Hepatocyte (in vitro differentiated cells): ENCODE measurements around the gene RAB22A. TPM values are rescaled to one million over a fixed set of nuclear protein-coding genes. Genes with fewer than 3 reads are reported as not detected.

Experiments
- DNase-seq: peaks from one replicate; pipeline ENCODE4 v3.0.0-alpha.2; 2016; ENCODE audit warnings: low spot score
- H2AFZ ChIP-seq: fragments of 200-600 bp; sonication (generic); 2 replicates; pipeline ENCODE4 v1.6.0; 2016; ENCODE audit warnings: antibody characterized with exemption, mild to moderate bottlenecking
- H3K27ac ChIP-seq: fragments of 200-600 bp; sonication (generic); 2 replicates; pipeline ENCODE4 v1.5.1; 2016; ENCODE audit warnings: mild to moderate bottlenecking
- H3K27me3 ChIP-seq: fragments of 200-600 bp; sonication (generic); 2 replicates; pipeline ENCODE4 v1.6.1; 2016
- H3K36me3 ChIP-seq: fragments of 200-600 bp; sonication (generic); replicated peaks from 2 replicates; pipeline ENCODE4 v1.5.1; 2016; ENCODE audit warnings: low read depth; ENCODE audit not compliant: insufficient read depth
- H3K4me1 ChIP-seq: fragments of 200-600 bp; sonication (generic); 2 replicates; pipeline ENCODE4 v1.5.1; 2016; ENCODE audit warnings: mild to moderate bottlenecking, moderate library complexity; ENCODE audit not compliant: insufficient read depth
- H3K4me2 ChIP-seq: fragments of 200-600 bp; sonication (generic); 2 replicates; pipeline ENCODE4 v1.6.0; 2016
- H3K4me3 ChIP-seq: fragments of 200-600 bp; sonication (generic); 2 replicates; pipeline ENCODE4 v1.5.1; 2016; ENCODE audit warnings: mild to moderate bottlenecking
- H3K79me2 ChIP-seq: fragments of 200-600 bp; sonication (generic); 2 replicates; pipeline ENCODE4 v1.6.0; 2017; ENCODE audit warnings: mild to moderate bottlenecking
- H3K9me2 ChIP-seq: fragments of 200-600 bp; sonication (generic); replicated peaks from 2 replicates; pipeline ENCODE4 v1.6.0; 2017; ENCODE audit warnings: mild to moderate bottlenecking; ENCODE audit not compliant: insufficient read depth
- H3K9me3 ChIP-seq: fragments of 200-600 bp; sonication (generic); 2 replicates; pipeline ENCODE4 v1.5.1; 2016; ENCODE audit warnings: low read depth, mild to moderate bottlenecking
- H4K20me1 ChIP-seq: fragments of 200-600 bp; sonication (generic); 2 replicates; pipeline ENCODE4 v1.6.0; 2016; ENCODE audit warnings: mild to moderate bottlenecking; ENCODE audit not compliant: insufficient read depth, poor library complexity, severe bottlenecking
- EZH2 ChIP-seq: fragments of 200-600 bp; sonication (generic); IDR thresholded peaks from 2 replicates; pipeline ENCODE4 v1.6.1; 2016; ENCODE audit warnings: antibody characterized with exemption, mild to moderate bottlenecking, borderline replicate concordance
- EZH2phosphoT487 ChIP-seq: fragments of 200-600 bp; sonication (generic); IDR thresholded peaks from one replicate; pipeline ENCODE4 v1.6.1; 2018; ENCODE audit warnings: antibody characterized with exemption, mild to moderate bottlenecking, low read depth, moderate library complexity; ENCODE audit not compliant: unreplicated experiment, severe bottlenecking
- WGBS: methylation state at CpG from one replicate; pipeline ENCODE4 v1.1.6; 2016; ENCODE audit warnings: low lambda C conversion rate; ENCODE audit errors: missing lambda C conversion rate; 5-methylcytosine and 5-hydroxymethylcytosine counted together
- polyA plus RNA-seq: library from polyadenylated mRNA; unstranded; fragments of >200 nt; fragmentation: Nextera tagmentation; extraction: Ambion mirVana; gene quantifications from 2 replicates; pipeline ENCODE4 v1.2.1, GENCODE V29; 2016
- total RNA-seq: library from RNA; depleted of rRNA; stranded (reverse); fragments of >200 nt; gene quantifications from 2 replicates; pipeline ENCODE4 v1.2.3, GENCODE V29; 2014
- TF ChIP-seq, protein P1 (sequence below): fragments of 200-600 bp; sonication (generic); IDR thresholded peaks from 2 replicates; pipeline ENCODE4 v1.5.1; 2016; ENCODE audit warnings: antibody characterized with exemption, mild to moderate bottlenecking; ENCODE audit not compliant: poor library complexity

RAB22A gene
- total and polyA plus RNA-seq, 2 experiments from 2014 or later = 18.4 to 26.9 TPM

DNA sequence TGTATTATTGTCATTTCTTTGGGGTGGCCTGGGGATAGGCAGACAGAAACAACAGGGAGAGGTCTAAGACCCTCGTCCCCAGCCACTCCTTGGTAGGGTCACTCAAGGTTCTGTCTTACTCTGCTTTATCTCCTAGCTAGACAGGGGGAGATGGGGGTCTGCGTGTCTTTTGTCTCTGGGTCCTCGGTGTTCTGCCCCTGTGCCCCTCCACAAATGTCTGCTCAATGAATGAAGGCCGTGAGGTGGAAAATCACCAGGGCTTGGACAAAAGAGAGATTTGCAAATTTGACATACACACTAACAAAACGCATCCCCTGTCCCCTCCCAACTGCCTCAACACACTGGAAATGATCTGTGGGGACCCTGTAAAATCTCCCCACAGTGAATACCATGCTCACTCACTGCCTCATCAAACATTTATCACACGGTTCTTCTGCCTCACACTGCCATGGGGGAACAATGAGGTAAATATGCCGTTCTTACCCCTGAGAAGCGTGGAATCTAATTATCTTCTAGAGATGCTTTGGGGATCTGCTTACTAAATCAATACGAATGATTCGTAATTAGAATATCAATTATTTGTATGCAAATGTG, 66.3 kb downstream of the RAB22A start:
- 79% methylated on average over 10 of the region's 10 CpGs for WGBS
- no peaks in the 10 kb centered on the region for H3K79me2 ChIP-seq
- H3K4me3 ChIP-seq = no peak overlapping the region
- H3K27me3 ChIP-seq = no peaks in the 10 kb centered on the region
- TF ChIP-seq EZH2 (no peak), EZH2phosphoT487 (no peak)
- H3K9me2 ChIP-seq = no peaks in the 10 kb centered on the region
- no peaks in the 10 kb centered on the region for H3K9me3 ChIP-seq
- no peak for DNase-seq
- H3K36me3 ChIP-seq = no peaks in the 10 kb centered on the region
- H3K27ac ChIP-seq = no peak overlapping the region
- H2AFZ ChIP-seq = no peak overlapping the region
- H4K20me1 ChIP-seq = no peaks in the 10 kb centered on the region
- H3K4me2 ChIP-seq = no peak overlapping the region
- no peaks in the 10 kb centered on the region for H3K4me1 ChIP-seq

DNA sequence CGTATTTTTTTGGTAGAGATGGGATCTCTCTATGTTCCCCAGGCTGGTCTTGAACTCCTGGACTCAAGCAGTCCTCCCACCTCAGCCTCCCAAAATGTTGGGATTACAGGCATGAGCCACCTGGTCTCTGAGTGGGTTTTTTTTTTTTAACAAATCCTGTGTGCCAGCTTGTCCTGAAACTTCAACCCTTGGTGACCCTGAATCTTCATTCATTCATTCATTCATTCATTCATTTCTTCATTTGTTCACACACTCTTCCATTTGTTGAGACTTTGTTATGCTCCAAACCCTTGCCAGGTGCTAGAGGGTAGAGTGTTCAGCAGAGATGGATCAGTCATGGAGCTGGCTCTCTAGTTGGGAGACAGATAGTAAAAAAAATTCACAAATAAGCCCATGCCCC, 67.5 kb downstream of the RAB22A start:
- Histone ChIP-seq H4K20me1 (no peaks in the 10 kb centered on the region), H2AFZ (no peak overlapping the region), H3K4me1 (no peaks in the 10 kb centered on the region), H3K79me2 (no peaks in the 10 kb centered on the region), H3K9me3 (no peaks in the 10 kb centered on the region), H3K9me2 (no peaks in the 10 kb centered on the region), H3K36me3 (no peaks in the 10 kb centered on the region), H3K27ac (no peak overlapping the region), H3K4me3 (no peak overlapping the region), H3K27me3 (no peaks in the 10 kb centered on the region), H3K4me2 (no peak overlapping the region)
- no peak for DNase-seq
- no peak for TF ChIP-seq EZH2
- TF ChIP-seq, protein P1, sequence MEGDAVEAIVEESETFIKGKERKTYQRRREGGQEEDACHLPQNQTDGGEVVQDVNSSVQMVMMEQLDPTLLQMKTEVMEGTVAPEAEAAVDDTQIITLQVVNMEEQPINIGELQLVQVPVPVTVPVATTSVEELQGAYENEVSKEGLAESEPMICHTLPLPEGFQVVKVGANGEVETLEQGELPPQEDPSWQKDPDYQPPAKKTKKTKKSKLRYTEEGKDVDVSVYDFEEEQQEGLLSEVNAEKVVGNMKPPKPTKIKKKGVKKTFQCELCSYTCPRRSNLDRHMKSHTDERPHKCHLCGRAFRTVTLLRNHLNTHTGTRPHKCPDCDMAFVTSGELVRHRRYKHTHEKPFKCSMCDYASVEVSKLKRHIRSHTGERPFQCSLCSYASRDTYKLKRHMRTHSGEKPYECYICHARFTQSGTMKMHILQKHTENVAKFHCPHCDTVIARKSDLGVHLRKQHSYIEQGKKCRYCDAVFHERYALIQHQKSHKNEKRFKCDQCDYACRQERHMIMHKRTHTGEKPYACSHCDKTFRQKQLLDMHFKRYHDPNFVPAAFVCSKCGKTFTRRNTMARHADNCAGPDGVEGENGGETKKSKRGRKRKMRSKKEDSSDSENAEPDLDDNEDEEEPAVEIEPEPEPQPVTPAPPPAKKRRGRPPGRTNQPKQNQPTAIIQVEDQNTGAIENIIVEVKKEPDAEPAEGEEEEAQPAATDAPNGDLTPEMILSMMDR = no peak
- no peak for TF ChIP-seq EZH2phosphoT487
- WGBS = 80% methylated on average over 1 of the region's 1 CpG

DNA sequence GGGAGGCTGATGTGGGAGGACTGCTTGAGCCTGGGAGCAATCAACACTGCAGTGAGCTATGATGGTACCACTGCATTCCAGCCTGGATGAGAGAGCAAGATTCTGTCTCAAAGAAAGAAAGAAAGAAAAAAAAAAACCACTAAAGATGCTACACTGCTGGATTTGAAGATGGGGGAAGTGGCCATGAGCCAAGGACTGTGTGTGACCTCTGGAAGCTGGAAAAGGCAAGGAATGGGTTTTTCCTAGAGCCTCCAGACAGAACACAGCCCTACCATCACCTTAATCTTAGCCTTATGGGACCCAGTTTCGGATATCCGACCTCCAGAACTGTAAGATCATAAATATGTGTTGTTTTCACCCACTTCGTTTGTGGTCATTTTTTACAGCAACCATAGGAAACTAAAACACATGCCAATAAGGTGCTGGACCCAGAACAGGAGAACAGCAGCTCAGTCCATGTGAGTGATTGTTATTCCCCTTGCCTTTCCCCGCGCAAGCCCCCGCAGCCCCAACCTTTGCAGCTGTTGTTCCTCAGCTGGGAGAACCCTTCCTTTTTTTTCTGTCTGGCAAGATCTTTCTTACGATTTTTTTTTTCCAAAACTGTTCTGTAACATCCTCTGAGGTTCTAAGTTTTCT, 68.4 kb downstream of the RAB22A start:
- Histone ChIP-seq H2AFZ (no peak overlapping the region), H3K9me3 (no peaks in the 10 kb centered on the region), H3K36me3 (no peaks in the 10 kb centered on the region), H3K27me3 (no peaks in the 10 kb centered on the region), H3K79me2 (no peaks in the 10 kb centered on the region), H3K4me2 (no peak overlapping the region), H4K20me1 (no peaks in the 10 kb centered on the region), H3K4me3 (no peak overlapping the region), H3K27ac (no peak overlapping the region), H3K4me1 (no peaks in the 10 kb centered on the region), H3K9me2 (no peaks in the 10 kb centered on the region)
- DNase-seq = no peak
- TF ChIP-seq, protein P1 = no peak
- TF ChIP-seq EZH2 (no peak), EZH2phosphoT487 (no peak)
- 86% methylated on average over 7 of the region's 7 CpGs for WGBS

DNA sequence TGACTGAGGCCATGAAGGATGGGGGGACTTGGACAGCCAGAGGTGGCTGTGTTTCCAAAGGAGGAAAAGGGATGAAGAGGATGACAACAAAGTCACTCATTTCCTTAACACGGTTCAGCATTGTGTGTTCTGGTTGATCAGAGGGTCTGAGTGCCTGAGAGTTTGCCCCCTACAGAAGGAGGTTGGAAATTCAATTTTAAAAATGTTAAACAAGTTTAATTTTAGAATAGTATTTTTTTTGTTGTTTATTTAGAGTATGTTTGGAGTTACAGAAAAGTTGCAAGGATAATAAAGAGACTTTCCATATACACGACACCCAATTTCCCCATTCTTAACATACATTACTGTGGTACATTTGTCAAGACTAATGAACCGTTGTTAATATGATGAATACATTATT, 69.2 kb downstream of the RAB22A start:
- DNase-seq = no peak
- H3K9me3 ChIP-seq = no peaks in the 10 kb centered on the region
- no peak overlapping the region for H3K4me3 ChIP-seq
- TF ChIP-seq, protein P1 = no peak
- no peak for TF ChIP-seq EZH2phosphoT487
- TF ChIP-seq EZH2 = no peak
- H3K4me1 ChIP-seq = no peaks in the 10 kb centered on the region
- no peak overlapping the region for H3K27ac ChIP-seq
- WGBS = 80% methylated on average over 3 of the region's 3 CpGs
- H3K9me2 ChIP-seq = no peaks in the 10 kb centered on the region
- no peaks in the 10 kb centered on the region for H3K79me2 ChIP-seq
- H3K4me2 ChIP-seq = no peak overlapping the region
- no peaks in the 10 kb centered on the region for H3K36me3 ChIP-seq
- H2AFZ ChIP-seq = no peak overlapping the region
- H3K27me3 ChIP-seq = no peaks in the 10 kb centered on the region
- no peaks in the 10 kb centered on the region for H4K20me1 ChIP-seq
